ENCODE measurements around the gene DUSP22. TPM values are rescaled to one million over a fixed set of nuclear protein-coding genes. Genes with fewer than 3 reads are reported as not detected.

Gene DUSP22
- total and polyA plus RNA-seq, 2 of the 8 experiments (the other 6 are each of a cell fraction or from before 2014, with no cell fraction given), result 15.5 to 32.4 TPM

- no peak for TF ChIP-seq CTCF (IDR thresholded peaks at IDR 0.05; ENCODE audit: control extremely low read depth in 1 of 3, insufficient read depth in 1 of 3, low read depth in 1 of 3, low read length in 3 of 3)
Measured at GRCh38 chr6:254016-254415, 38.3 kb upstream of the DUSP22 start (continued).
